ENCODE measurements around the gene XRN2.

Gene XRN2

DNA sequence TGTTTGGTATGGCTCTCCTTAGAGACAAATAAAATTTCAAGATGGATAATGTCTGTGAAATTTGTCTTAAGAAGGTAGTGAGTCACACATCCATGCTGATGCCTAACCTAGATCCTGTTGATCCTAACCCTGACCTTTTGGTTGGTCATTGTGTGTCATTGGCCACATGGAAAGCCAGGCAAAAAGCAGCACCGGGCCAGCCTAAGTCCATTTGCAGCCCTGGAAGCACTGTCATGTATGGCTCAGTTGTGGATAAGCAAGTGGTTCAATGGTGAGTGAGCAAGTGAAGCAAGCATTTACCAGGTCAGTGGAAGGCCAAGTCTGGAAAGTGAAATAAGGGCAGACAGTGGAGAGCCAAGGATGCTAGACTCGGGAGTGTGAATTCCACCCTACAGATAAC is 12.1 kb upstream of the XRN2 start:
- no peak for DNase-seq (ENCODE audit: low read depth in 2 of 2, low spot score in 1 of 2)

DNA sequence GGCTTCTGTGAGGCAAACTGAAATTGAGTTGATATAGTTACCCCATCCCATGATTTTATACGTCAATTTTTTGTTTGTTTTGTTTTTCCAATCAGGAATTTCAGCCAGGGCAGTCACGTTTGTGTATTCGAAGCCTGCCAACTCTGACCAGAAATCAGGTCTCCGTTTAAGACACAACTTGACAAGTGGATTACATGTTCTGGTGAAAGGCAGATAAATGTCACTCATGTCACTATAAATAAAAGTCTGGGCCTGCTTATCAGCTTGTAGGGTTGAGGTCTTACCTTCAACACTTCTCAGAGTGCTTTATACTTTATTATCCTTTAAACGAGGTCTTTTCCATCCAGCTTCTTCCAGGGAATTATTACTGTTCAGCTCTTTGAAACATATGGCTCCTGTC is 8.4 kb upstream of the XRN2 start:
- DNase-seq (ENCODE audit: low read depth in 2 of 2, low spot score in 1 of 2), result no peak

DNA sequence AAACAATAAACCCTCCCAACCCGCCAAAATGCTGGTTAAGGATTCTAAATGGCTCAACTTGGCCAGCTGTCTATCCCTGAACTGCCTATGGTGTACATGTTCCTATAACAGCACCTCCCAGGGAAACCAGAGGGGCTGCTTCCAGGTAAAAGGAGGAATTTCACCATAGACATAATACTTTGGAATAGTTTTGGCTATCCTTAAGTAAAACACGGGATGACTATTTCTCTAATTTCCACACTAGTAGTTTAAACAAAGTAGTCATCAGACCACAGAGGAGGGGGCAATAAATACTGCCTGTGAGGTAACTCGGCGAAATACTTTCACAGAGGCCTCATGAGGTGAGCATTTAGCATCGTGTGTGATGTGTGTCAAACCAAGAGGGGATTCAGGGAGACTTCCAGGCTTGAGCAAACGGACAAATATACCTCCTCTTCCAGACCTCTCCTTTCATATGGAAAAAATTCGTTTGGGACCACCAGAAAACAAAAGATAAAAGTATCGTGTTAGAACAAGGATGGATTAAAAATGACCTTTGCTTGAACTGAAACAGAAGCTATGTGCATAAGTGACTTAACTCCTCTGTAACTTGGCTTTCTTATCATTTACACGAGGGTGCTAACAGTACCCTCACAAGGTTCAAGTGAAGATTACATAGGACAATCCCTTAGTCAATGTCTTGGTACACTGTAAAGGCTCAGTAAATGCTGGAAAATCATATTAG is 1.0 kb upstream of the XRN2 start:
- DNase-seq (ENCODE audit: low read depth in 2 of 2, low spot score in 1 of 2), result no peak

DNA sequence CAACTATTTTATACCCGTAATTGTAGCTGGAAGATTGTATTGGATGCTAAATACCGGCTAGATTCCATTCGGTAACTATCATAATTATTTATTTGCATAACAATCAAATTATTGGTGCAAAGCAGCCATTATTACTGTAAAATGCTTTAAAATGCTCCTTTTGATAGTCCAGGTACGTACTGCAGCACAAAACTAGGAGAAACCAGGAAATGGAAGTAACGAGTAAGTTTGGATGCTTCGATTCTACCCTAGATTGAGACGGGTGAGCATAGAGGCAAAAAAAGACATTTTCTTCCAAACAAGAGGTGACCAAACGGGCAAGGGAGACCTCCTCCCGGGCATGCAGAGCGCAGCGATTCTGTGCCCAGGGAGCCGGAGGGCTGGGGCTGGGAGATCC is 469 bp upstream of the XRN2 start:
- DNase-seq (ENCODE audit: low read depth in 2 of 2, low spot score in 1 of 2), result no peak

DNA sequence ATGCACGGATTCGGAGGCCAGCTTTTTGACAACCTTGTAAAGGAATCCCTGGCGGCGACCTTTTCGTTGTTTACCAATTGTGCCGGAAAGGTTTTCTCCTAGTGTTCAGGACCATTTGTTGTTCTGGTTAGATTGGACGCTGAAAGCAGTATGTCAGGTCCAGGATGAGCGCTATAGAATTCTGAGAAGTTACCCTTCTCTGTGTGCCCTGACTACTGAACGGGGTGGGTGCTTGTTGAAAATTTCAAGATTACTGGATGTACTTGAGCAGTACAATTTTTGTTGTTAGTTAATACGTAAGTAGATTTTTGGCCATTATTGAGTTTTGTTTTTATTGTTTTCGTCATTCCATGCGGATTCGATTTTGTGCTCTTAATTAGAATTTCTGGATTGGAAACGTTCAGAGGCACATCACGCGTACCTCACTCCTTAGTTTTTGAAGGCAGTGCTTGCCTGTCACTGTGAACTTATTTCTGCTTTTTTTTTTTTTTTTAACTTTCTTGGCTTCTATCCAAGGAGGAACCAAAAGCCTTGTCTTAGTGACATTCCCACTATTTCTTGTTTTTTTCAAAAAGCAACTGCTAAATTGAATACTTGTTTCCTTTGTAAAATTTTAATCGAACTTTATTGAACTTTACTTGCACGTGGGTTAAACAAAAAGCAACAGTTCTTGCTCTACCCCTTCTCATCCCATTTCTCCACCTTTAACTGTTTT is 898 bp downstream of the XRN2 start:
- DNase-seq (ENCODE audit: low read depth in 2 of 2, low spot score in 1 of 2), result no peak

DNA sequence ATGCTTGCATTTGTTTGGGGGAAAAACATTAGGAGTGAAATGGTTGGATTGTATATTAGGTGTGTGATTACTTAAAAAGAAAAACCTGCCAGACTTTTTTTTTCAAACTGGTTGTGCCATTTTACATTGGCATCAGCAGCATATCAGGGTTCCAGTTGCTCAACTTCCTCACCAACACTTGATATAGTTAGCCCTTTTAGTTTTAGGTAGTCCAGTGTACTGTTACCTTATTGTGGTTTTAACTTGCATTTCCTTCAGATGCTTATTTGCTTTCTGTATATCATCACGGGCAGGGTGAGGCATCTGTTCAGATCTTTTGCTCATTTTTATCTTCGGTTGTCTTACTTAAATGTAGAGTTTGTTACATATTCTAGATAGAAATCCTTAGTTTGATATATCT is 5.2 kb downstream of the XRN2 start:
- no peak for DNase-seq (ENCODE audit: low read depth in 2 of 2, low spot score in 1 of 2)

DNA sequence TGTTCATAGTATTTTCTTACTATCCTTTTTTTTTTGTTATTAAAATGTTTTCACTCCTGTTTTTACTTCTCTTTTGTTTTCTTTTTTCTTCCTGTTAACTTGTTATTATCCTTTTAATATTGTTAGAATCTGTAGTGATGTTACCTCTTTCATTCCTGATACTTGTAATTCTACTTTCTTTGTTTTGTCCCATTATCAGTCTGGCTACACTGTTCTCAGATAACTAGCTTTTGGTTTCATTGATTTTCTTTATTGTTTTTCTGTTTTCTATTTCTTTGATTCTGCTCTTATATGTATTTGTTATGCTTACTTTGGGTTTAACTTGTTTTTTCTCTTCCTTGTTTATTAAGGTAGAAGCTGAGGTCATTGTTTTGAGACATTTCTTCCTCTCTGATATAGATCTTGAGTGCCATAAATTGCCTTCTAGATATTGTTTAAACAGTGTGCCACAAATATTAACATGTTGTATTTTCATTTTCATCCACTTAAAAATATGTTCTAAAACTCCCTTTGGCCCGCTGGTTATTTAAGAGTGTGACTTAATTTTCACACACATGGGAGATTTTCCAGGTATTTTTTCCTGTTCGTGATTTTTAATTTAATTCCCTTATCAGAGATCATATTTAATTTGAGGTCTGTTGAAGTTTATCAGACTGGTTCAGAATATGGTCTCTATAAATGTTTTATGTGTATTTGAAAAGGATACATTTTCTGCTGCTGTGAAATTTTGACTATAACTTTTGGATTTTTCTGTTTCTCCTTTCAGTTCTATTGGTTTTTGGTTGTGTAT is 6.7 kb downstream of the XRN2 start:
- no peak for DNase-seq (ENCODE audit: low read depth in 2 of 2, low spot score in 1 of 2)

DNA sequence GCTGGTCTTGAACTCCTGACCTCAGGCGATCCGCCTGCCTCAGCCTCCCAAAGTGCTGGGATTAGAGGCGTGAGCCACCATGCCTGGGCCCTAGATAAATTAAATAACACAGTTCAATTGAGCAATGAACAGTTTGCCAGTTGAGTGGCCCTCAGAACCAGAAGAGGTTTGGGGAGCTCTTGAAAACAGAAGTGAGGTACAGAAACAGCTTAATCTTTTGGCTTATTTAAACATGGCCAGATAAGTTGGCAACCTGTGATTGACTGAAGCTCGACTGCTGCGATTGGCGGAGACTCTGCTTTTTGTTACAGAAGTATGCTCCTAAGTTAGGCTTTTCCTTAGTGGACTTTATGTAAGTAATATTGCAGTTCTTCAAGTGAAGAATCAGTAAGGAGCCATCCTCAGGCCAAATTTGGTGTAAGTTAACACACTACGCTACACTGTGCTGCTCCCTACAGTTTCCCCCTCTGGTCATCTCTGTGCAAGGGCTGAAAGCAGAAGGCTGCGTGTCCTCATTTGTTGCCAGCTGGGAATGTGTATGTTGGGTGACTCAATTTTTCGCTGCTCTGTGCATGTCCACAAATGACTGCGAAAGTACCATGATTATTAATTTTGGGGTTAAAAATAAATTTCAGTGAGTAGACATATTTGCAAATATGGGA is 9.8 kb downstream of the XRN2 start:
- DNase-seq (ENCODE audit: low read depth in 2 of 2, low spot score in 1 of 2), result no peak

DNA sequence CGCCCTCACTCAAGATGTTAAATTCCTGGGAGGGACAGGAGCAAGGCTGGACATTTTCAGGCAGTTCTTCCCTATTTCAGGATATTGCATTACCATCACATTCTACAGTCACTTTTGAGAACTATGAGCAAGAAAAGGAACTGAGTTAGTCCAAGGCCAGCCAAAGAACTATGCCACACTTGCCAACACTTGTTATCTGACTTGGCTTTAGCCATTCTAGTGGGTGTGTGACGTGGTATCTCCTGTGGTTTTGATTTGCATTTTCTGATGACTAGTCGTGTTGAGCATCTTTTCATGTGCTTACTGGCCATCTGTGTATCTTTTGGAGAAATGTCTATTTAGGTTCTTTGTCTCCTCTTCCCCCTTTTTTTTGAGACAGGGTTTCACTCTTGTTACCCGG is 12.0 kb downstream of the XRN2 start:
- no peak for DNase-seq (ENCODE audit: low read depth in 2 of 2, low spot score in 1 of 2)

DNA sequence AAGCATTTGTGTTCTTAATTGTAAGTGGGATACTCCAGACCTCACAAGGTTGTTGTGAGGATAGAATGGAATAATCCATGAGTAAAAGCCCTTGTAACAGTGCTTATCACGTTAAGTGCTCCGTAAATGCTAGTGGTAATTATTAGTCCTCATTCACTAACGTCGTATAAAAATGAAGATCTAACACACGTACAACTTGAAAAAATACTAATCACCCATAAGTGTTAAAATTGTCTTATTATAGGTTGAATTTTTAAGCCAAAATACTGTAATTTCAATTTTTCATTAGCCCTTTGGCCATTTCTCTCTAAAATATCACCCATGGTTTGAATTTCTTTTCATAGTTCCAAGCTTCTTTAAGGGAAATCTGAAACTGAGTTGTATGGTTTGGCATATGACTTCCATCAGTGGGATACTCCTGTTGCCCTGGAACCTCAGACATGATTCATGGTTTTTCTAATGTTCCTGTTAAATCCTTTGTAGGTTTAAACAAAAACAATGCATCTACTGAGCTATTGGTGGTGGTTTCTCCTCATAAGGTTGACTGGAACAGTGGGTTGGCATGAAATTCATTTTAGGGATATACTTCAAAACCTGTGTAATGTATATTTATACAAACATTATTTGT is 19.1 kb downstream of the XRN2 start:
- DNase-seq (ENCODE audit: low read depth in 2 of 2, low spot score in 1 of 2), result no peak

DNA sequence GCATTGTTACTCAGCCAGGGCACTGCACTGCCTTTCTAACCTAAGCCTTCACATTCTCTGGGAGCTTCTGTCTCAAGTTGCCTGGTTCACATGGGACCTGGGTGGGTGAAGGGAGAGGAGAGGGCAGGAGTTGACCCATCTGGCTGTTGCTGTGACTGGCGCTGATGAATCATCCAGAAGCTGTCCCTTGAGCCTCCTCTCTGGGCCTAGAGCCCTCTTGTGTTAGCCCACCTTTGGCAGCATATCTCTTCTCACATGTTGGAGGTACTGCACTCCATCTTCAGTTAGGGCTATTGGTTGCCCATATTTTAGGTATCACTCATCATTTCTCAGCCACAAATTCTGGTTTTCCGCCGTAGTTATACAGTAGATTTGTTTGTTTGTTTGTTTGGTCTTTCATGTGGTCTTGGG is 19.8 kb downstream of the XRN2 start:
- DNase-seq (ENCODE audit: low read depth in 2 of 2, low spot score in 1 of 2), result no peak

DNA sequence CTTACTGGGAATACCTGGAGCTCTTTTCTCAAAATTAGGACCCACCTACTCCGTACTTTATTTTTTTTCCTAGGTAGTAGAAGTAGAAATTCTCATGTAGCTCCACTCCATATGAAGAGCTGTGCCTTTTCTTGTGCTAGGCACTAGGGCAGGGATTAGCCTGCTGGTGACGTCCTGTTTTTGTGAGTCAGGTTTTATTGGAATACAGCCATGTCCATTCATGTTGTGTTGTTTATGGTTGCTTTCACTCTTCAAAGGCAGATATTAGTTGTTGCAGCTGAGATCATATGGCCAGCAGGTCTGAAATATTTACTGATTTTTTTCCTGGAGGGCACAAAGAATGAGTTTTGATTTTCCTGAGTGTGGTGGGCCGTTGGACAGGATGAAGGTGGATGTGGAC is 20.5 kb downstream of the XRN2 start:
- no peak for DNase-seq (ENCODE audit: low read depth in 2 of 2, low spot score in 1 of 2)

DNA sequence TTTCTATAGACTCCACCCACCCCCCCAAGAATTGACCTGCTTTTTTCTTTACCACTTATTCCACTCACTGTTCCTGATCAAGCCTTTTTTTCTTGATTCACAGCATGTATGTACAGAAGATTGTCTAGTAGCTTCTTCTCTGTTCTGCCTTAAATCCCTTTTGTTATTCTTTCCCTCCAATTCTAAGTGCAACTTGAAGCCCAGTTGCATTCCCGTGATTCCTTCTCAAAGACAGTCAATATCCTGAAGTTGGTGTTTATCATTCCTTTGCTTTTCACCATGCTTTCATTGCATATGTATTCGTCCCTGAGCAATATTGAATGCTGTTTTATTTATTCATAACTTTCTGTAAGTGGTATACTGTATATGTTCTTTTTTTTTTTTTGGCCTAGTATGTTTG is 21.0 kb downstream of the XRN2 start:
- no peak for DNase-seq (ENCODE audit: low read depth in 2 of 2, low spot score in 1 of 2)

DNA sequence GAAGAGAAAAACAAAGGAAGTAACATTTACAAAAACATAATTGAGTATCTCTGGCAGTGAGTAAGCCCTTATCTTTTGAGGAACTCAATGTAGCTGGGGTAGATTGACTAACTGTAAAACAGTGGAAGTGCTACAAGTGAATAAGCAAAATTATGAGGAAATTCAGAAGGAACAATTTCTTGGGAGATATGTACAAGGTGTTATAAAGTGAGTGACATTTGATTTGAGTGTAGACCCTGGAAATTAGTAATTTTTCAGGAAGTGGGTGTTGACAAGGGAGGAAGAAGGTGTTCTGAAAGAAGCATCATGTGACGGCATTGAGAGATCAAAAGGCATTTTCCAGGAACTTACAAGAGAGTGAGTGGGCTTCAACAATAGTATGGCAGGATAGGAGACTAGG is 22.2 kb downstream of the XRN2 start:
- DNase-seq (ENCODE audit: low read depth in 2 of 2, low spot score in 1 of 2), result no peak

DNA sequence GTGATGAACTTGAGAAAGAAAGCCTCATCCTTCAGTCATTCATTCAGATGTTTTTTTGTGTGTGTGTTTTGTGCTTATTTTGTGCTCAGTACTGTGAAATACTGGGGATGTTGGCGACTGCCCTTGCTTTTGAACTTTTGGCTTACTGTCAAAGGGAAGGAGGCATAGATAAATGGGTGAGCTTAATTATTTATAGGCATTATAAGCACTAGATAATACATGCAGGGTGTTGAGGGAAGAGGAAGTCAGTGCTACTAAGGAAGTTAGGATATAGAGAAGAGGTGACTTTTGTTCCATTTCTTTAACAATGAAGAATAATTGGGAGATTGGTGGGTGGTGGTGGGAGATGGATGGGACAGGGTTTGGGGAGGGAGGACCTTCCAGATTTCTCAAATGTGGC is 23.6 kb downstream of the XRN2 start:
- DNase-seq (ENCODE audit: low read depth in 2 of 2, low spot score in 1 of 2), result no peak

DNA sequence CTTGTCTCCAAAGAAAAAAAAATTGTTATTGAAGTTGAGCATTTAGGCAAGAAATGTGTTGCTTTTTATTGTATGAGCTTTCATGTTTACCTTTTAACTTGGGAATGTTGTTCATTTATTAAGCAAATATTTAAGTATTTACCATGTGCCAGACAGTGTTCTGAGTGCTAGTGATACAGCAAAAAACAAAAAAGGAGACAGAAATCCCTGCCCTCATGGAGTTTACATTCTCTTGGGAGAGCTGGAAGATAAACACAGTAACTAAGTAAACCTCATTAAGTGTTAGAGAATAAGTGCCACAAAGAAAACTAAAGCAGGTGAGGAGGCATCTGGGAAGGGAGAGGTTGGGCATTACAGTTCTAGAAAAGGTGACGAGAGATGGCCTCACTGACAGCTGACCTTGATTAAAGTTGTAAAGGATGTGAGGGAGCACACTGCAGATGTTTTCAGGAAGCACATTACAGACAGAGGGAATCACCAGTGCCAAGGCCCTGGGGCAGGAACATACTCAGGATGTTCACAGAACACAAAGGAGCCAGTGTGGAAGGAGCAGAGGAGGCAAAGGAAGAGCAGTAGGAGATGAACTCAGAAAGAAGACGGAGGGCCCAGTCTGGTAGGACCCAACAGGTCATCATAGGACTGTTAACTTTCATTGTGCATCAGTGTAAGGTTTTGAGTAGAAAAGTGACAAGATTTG is 33.5 kb downstream of the XRN2 start:
- no peak for DNase-seq (ENCODE audit: low read depth in 2 of 2, low spot score in 1 of 2)

DNA sequence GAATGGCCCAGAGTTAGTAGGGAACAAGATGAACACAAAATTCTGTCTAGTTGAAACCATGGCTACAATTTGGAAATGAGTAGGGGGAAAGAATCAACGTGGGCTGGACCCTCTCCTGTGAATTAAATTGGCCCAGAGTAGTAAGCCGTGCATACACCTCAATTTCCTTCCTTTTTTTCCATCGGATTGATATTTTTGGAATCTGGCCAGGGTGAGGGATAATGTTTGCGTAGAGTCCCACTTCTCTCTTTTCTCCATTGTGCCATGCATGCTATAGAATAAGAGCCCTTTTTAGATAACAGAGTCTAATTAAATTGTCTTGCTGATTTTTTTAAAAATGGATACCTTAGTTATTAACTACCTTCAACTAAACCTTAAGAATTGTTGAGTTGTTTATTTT is 35.2 kb downstream of the XRN2 start:
- no peak for DNase-seq (ENCODE audit: low read depth in 2 of 2, low spot score in 1 of 2)

DNA sequence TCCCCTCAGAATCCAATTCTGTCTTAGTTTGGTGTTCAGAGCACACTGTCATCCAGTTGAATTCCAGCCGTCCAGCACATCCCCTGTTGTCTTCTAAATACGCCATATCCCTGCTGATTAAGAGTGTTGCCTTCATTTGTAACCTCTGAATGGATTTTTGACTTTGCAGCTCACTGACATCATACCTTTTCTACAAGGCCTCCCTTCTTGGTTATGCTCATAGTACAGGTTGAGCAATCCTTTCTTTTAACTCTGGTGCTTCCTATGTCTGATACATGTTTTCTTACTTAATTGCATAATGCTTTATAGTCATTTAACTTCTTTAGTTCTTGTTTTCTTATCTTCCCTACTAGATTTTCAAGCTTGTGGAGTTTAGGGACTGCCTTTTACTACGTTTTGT is 36.4 kb downstream of the XRN2 start:
- no peak for DNase-seq (ENCODE audit: low read depth in 2 of 2, low spot score in 1 of 2)

DNA sequence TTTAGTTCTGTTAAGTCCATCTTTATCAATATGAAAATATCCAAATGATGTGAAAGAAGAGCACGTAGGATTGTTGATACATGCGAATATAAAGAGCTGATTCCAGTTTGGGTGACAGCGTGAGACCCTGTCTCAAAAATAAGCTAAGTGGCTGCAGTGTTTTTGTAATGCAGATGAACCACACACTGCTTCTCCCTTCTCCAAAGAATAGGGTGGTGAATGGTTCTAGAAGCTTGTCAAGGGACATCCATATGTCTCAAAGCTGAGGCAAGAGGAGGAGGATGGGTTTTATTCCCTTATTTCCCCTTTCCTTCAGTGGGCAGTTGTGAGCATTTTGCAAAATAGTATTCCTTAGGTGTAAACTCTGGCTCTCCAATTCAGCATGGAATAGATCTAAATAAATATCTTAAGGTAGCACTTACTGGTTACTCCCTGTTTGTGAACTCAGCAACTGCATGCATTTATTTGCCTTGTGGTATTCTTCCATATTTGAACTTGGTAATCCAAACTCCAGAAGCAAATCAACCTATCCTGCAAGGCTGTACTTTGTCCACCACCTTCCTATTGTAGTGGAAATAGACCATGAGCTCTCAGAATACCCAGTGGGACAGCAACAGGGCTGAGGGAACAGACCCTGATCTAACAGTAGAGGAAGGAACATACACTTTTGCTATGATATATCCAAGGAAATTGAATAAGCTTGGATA is 38.0 kb downstream of the XRN2 start:
- no peak for DNase-seq (ENCODE audit: low read depth in 2 of 2, low spot score in 1 of 2)
